Stomach (tissue), 9 donors: ENCODE results near the gene RSRC1. TPM values are rescaled to one million over a fixed set of nuclear protein-coding genes. Genes with fewer than 3 reads are reported as not detected.

Experiments used
- DNase-seq, 2 donors: peaks; one replicate each; pipeline versions ENCODE4 v3.0.0 to v3.0.0-alpha.2; 2013 to 2019
- H3K27ac ChIP-seq, 5 donors: fragments of 200-600 bp in 4 of 5; sonication (generic) in 4 of 5; one replicate each; pipeline ENCODE4 v1.5.1; 2013 to 2019; ENCODE audit warnings: mild to moderate bottlenecking in 1 of 5, moderate library complexity in 1 of 5
- H3K27me3 ChIP-seq, 3 donors: fragments of 200-600 bp; sonication (generic); one replicate each; pipeline ENCODE4 v1.5.1; 2017 to 2019; ENCODE audit warnings: mixed run types in 1 of 3
- H3K36me3 ChIP-seq, 4 donors: fragments of 200-600 bp; sonication (generic); 1 replicate in 3 of 4; 2 replicates in 1 of 4; pipeline ENCODE4 v1.5.1; 2016 to 2019
- H3K4me1 ChIP-seq, 4 donors: fragments of 200-600 bp; sonication (generic); one replicate each; pipeline ENCODE4 v1.5.1; 2016 to 2019
- H3K4me3 ChIP-seq, 4 donors: fragments of 200-600 bp; sonication (generic) in 3 of 4; one replicate each; pipeline ENCODE4 v1.5.1; 2016 to 2019; ENCODE audit warnings: mild to moderate bottlenecking in 1 of 4
- H3K9me3 ChIP-seq, 4 donors: fragments of 200-600 bp; sonication (generic); one replicate each; pipeline ENCODE4 v1.5.1; 2016 to 2019
- EP300 ChIP-seq: sonication (generic); formaldehyde crosslinking; IDR thresholded peaks from one replicate; pipeline ENCODE4 v1.6.1; 2017; ENCODE audit warnings: antibody characterized with exemption
- POLR2A ChIP-seq, 4 donors: fragments of 450-650 bp; IDR thresholded peaks; one replicate each; pipeline ENCODE4 v1.6.1; 2016; ENCODE audit warnings: antibody characterized with exemption in 4 of 4, control low read depth in 2 of 4, mild to moderate bottlenecking in 1 of 4, moderate library complexity in 1 of 4
- POLR2AphosphoS5 ChIP-seq, 3 donors: sonication (generic); formaldehyde crosslinking; IDR thresholded peaks; one replicate each; pipeline ENCODE4 v1.6.1; 2016; ENCODE audit warnings: antibody characterized with exemption in 3 of 3
- WGBS, 5 donors: extraction: QIAGEN DNeasy Blood & Tissue Kit in 3 of 5; methylation state at CpG; one replicate each; pipeline versions ENCODE4 v1.1.5 to v1.1.7; 2013 to 2018; 5-methylcytosine and 5-hydroxymethylcytosine counted together
- intact Hi-C: fragments of 100-400 bp; cut with DNase I; formaldehyde crosslinking; loops from one replicate; pipeline ENCODE4 v1.15.1; 2023; ENCODE audit warnings: low total_unique reads
- polyA plus RNA-seq, 3 donors: library from polyadenylated mRNA; stranded (reverse); fragments of 200-250 nt; gene quantifications; one replicate each; pipeline ENCODE4 v1.2.3, GENCODE V29; 2013
- total RNA-seq, 5 donors: library from RNA; depleted of rRNA; stranded (reverse); fragments of >200 nt; gene quantifications; one replicate each; pipeline versions ENCODE4 v1.1.0 to v1.2.3, GENCODE V29; 2014 to 2016
- TF ChIP-seq, protein P1 (sequence below), 7 experiments: fragments of 450-650 bp in 4 of 7; fragments of 200-600 bp in 3 of 7; sonication (generic) in 3 of 7; IDR thresholded peaks; one replicate each; pipeline ENCODE4 v1.5.1; 2016 to 2019; ENCODE audit warnings: antibody characterized with exemption in 7 of 7, control low read depth in 2 of 7, mild to moderate bottlenecking in 1 of 7
- donor health status: healthy with polysubstance abuse.
- donor health status: Bipolar disorder and iron deficiency.
- donor health status: healthy.

RSRC1 gene
- total and polyA plus RNA-seq, 8 donors = 1.7 to 502 (median 12.0) TPM

GRCh38 chr3:158159714-158160113, 49.8 kb downstream of the RSRC1 start:
- Histone ChIP-seq H3K4me1 (peaks cover 0 to 11% (median 2%) of the 10 kb centered on the region in 4 donors), H3K27ac (no peak overlapping the region), H3K27me3 (no peaks in the 10 kb centered on the region), H3K4me3 (no peak overlapping the region), H3K36me3 (peaks cover 0 to 8% (median 1%) of the 10 kb centered on the region in 4 donors), H3K9me3 (no peaks in the 10 kb centered on the region)
- 45 to 65% (median 58%) methylated on average over 3 of the region's 3 CpGs for WGBS, 5 donors
- intact Hi-C loops = no loop called here
- TF ChIP-seq POLR2A (IDR thresholded peaks at IDR 0.05) = no peak
- no peak for TF ChIP-seq EP300
- TF ChIP-seq, protein P1, sequence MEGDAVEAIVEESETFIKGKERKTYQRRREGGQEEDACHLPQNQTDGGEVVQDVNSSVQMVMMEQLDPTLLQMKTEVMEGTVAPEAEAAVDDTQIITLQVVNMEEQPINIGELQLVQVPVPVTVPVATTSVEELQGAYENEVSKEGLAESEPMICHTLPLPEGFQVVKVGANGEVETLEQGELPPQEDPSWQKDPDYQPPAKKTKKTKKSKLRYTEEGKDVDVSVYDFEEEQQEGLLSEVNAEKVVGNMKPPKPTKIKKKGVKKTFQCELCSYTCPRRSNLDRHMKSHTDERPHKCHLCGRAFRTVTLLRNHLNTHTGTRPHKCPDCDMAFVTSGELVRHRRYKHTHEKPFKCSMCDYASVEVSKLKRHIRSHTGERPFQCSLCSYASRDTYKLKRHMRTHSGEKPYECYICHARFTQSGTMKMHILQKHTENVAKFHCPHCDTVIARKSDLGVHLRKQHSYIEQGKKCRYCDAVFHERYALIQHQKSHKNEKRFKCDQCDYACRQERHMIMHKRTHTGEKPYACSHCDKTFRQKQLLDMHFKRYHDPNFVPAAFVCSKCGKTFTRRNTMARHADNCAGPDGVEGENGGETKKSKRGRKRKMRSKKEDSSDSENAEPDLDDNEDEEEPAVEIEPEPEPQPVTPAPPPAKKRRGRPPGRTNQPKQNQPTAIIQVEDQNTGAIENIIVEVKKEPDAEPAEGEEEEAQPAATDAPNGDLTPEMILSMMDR (IDR thresholded peaks at IDR 0.05) = no peak
- TF ChIP-seq POLR2AphosphoS5 (IDR thresholded peaks at IDR 0.05) = no peak
- DNase-seq = no peak

DNA sequence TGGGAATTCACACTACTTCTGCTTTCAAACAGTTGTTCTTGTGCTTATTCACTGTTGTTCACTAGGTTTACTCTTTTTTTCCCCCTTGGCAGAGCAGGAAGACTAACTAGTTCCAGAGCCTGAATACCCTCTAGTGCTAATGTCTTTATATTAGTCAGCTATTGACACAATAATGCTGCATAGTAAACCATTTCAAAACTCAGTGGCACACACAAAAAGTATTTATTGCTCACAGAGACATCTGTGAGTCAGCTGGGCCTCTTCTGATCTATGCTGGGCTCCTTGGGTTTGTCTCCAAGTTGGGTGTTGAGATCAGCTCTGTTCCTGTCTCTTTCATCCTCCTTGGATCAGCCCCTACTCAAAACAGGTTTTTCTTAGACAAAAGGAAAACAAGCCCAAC, 51.1 kb downstream of the RSRC1 start:
- TF ChIP-seq POLR2A (IDR thresholded peaks at IDR 0.05) (no peak), POLR2AphosphoS5 (IDR thresholded peaks at IDR 0.05) (no peak), EP300 (no peak)
- TF ChIP-seq, protein P1 (IDR thresholded peaks at IDR 0.05) = no peak
- Histone ChIP-seq H3K27ac (no peak overlapping the region), H3K4me1 (peaks cover 0 to 11% (median 2%) of the 10 kb centered on the region in 4 donors), H3K27me3 (no peaks in the 10 kb centered on the region), H3K36me3 (no peaks in the 10 kb centered on the region), H3K9me3 (no peaks in the 10 kb centered on the region), H3K4me3 (no peak overlapping the region)
- DNase-seq = no peak
- intact Hi-C loops = no loop called here

DNA sequence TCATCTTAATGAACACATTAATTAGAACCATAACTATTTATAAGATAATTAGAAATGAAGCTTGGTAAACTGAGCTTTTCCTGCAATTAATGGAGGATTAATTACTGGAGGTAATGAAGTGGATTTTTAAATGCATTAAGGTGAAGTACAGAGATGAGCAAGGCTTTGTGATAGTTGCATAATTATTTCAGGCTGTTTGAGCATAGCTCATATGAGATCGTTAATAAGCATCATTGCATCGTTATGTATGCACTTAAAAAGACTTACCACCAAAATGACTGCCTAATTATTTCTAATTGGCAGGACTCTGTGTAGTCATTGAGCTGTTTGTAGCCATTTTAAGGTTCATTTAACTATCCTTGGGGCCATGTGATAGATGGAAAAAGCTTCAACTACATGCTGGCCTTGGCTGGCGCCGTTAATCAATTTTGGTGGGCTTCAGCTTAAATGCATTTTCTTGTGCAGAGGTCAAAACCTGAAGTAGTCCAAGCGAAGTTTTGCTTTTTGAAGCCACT, 55.3 kb downstream of the RSRC1 start:
- DNase-seq = no peak
- intact Hi-C loops = no loop called here
- no peak for TF ChIP-seq EP300
- no peak for TF ChIP-seq POLR2AphosphoS5 (IDR thresholded peaks at IDR 0.05)
- TF ChIP-seq, protein P1 (IDR thresholded peaks at IDR 0.05) = no peak
- no peak for TF ChIP-seq POLR2A (IDR thresholded peaks at IDR 0.05)
- H3K4me3 ChIP-seq = no peak overlapping the region
- H3K27me3 ChIP-seq = no peaks in the 10 kb centered on the region
- H3K36me3 ChIP-seq = no peaks in the 10 kb centered on the region
- 88 to 96% (median 95%) methylated on average over 5 of the region's 5 CpGs for WGBS, 5 donors
- H3K27ac ChIP-seq = no peak overlapping the region
- no peaks in the 10 kb centered on the region for H3K9me3 ChIP-seq
- H3K4me1 ChIP-seq = peaks cover 0 to 24% (median 6%) of the 10 kb centered on the region in 4 donors

GRCh38 chr3:158165730-158166129, 55.8 kb downstream of the RSRC1 start:
- TF ChIP-seq POLR2A (IDR thresholded peaks at IDR 0.05) (no peak), EP300 (no peak), POLR2AphosphoS5 (IDR thresholded peaks at IDR 0.05) (no peak)
- TF ChIP-seq, protein P1 (IDR thresholded peaks at IDR 0.05) = no peak
- Histone ChIP-seq H3K4me1 (peaks cover 0 to 27% (median 5%) of the 10 kb centered on the region in 4 donors), H3K36me3 (no peaks in the 10 kb centered on the region), H3K27ac (no peak overlapping the region), H3K27me3 (no peaks in the 10 kb centered on the region), H3K4me3 (no peak overlapping the region), H3K9me3 (no peaks in the 10 kb centered on the region)
- DNase-seq = no peak
- intact Hi-C loops = no loop called here
